Peyer's patch (tissue), 4 donors: Measurements from ENCODE around the gene TRPM3.

Experiments
- CTCF ChIP-seq, 6 experiments: fragments of 450-650 bp in 4 of 6; fragments of 200-600 bp in 2 of 6; sonication (generic) in 1 of 6; IDR thresholded peaks; one replicate each; pipeline ENCODE4 v1.5.1; 2017 to 2019; ENCODE audit warnings: antibody characterized with exemption in 6 of 6, mild to moderate bottlenecking in 3 of 6, moderate library complexity in 1 of 6
- POLR2A ChIP-seq, 2 donors: fragments of 450-650 bp; IDR thresholded peaks; one replicate each; pipeline ENCODE4 v1.5.1; 2017; ENCODE audit warnings: antibody characterized with exemption in 2 of 2, mild to moderate bottlenecking in 2 of 2, moderate library complexity in 2 of 2

DNA sequence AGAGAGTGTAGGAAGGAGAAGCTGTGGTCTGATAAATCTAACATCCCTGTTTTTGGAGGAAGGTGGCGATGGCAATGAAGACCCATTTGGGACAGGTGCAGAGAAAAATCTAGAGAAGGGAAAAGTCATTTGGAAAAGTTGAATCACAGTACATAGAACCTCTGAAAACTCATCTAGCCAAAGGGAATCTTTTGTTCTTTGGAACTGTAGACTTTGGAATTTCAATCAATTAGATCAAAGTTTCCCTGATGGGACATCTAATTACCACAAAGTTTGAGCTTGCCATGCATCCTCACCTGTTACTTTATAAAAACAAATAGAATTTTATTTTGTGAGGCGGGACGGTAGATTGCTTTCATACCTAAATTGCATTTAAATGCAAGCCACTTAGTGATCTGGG lies 294.9 kb downstream of the TRPM3 start:
- TF ChIP-seq POLR2A (IDR thresholded peaks at IDR 0.05) (no peak), CTCF (IDR thresholded peaks at IDR 0.05) (no peak)
